Upper lobe of right lung (tissue), 1 donor: ENCODE measurements around the gene RPS27. TPM values are rescaled to one million over a fixed set of nuclear protein-coding genes. Genes with fewer than 3 reads are reported as not detected.

Experiments
- ATAC-seq: fragments of 200-7000 bp; cut with Tn5 transposase; one replicate; pipeline ENCODE4 v1.9.1; 2020; ENCODE audit warnings: mild to moderate bottlenecking, moderate library complexity
- DNase-seq: peaks from one replicate; pipeline ENCODE4 v3.0.0-alpha.2; 2020
- H3K27ac ChIP-seq: fragments of 200-600 bp; one replicate; pipeline ENCODE4 v1.8.0; 2022
- H3K27me3 ChIP-seq: fragments of 200-600 bp; one replicate; pipeline ENCODE4 v1.8.0; 2022; ENCODE audit warnings: mild to moderate bottlenecking
- H3K36me3 ChIP-seq: fragments of 200-600 bp; one replicate; pipeline ENCODE4 v1.8.0; 2022
- H3K4me1 ChIP-seq: fragments of 200-600 bp; one replicate; pipeline ENCODE4 v1.8.0; 2022
- H3K4me3 ChIP-seq: fragments of 200-600 bp; one replicate; pipeline ENCODE4 v1.8.0; 2022; ENCODE audit warnings: mild to moderate bottlenecking
- H3K9me3 ChIP-seq: fragments of 200-600 bp; one replicate; pipeline ENCODE4 v1.8.0; 2022
- CTCF ChIP-seq: fragments of 200-600 bp; IDR thresholded peaks from one replicate; pipeline ENCODE4 v1.8.0; 2022; ENCODE audit warnings: antibody characterized with exemption
- intact Hi-C: fragments of 100-400 bp; cut with DNase I; formaldehyde crosslinking; loops from one replicate; pipeline ENCODE4 v1.11.0; 2022
- total RNA-seq: library from RNA; stranded (reverse); fragmentation: NEBNext Ultra II Directional; extraction: Animal tissue kit (Norgen Biotek cat#: 25700); gene quantifications from one replicate; pipeline ENCODE4 v1.2.1, GENCODE V29; 2021
- donor health status: DM: no; HTN: yes; CAD: no; lungs with severe emphysema.

RPS27 gene
- total RNA-seq, 1 donor from 2014 or later: 1,693 TPM

DNA sequence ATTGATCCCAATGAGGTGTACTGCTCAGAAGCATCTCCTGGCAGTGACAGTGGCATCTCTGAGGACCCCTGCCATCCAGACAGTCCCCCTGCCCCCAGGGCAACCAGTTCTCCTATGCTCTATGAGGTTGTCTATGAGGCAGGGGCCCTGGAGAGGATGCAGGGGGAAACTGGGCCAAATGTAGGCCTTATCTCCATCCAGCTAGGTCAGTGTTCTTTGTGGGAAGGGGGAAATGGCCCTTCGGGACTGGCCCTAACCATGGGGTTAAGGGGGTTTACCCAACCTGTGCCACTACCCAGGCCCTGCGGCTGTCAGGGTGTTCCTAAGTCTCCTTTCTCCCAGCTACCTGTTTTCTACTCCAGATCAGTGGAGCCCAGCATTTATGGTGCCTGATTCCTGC lies 21.6 kb upstream of the RPS27 start:
- Histone ChIP-seq H3K4me3 (no peak overlapping the region), H3K4me1 (peaks cover 24% of the 10 kb centered on the region), H3K27ac (no peak overlapping the region), H3K36me3 (peaks cover 9% of the 10 kb centered on the region), H3K27me3 (no peaks in the 10 kb centered on the region), H3K9me3 (no peaks in the 10 kb centered on the region)
- TF ChIP-seq CTCF: no peak
- ATAC-seq: no peak
- intact Hi-C loops: no loop called here
- no peak for DNase-seq

DNA sequence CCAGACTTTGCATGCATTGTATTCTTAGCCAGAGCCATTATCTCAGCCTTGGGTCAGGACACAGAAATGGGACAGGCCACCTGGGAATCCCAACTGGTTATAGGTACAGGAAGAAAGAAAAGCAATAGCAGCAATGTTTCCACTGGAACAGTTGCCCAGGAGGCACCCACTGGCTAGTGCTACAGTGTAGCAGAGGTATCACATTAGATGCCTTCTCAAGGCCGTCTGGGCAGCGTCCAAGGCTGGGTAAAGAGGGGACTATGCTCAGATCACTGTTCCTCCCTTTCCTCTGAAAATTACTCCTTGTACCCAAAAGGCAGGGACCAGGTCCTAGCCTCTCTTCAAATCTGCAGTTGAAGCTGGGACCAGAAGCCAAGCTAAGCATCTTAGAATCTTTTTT lies 20.2 kb upstream of the RPS27 start:
- no peaks in the 10 kb centered on the region for H3K27me3 ChIP-seq
- H3K4me3 ChIP-seq: no peak overlapping the region
- intact Hi-C loops: no loop called here
- DNase-seq: no peak
- peaks cover 22% of the 10 kb centered on the region for H3K36me3 ChIP-seq
- no peak for TF ChIP-seq CTCF
- peaks cover 24% of the 10 kb centered on the region for H3K4me1 ChIP-seq
- no peak for ATAC-seq
- no peak overlapping the region for H3K27ac ChIP-seq
- H3K9me3 ChIP-seq: no peaks in the 10 kb centered on the region

GRCh38 chr1:153973071-153973470 lies 17.5 kb upstream of the RPS27 start:
- peaks cover 34% of the 10 kb centered on the region for H3K36me3 ChIP-seq
- H3K27me3 ChIP-seq: no peaks in the 10 kb centered on the region
- ATAC-seq (no peak), DNase-seq (no peak)
- intact Hi-C loops: no loop called here
- H3K27ac ChIP-seq: no peak overlapping the region
- TF ChIP-seq CTCF: no peak
- no peak overlapping the region for H3K4me3 ChIP-seq
- peaks cover 20% of the 10 kb centered on the region for H3K4me1 ChIP-seq
- H3K9me3 ChIP-seq: no peaks in the 10 kb centered on the region

GRCh38 chr1:153973525-153973924 lies 17.0 kb upstream of the RPS27 start:
- Histone ChIP-seq H3K27ac (no peak overlapping the region), H3K9me3 (no peaks in the 10 kb centered on the region), H3K36me3 (peaks cover 34% of the 10 kb centered on the region), H3K27me3 (no peaks in the 10 kb centered on the region), H3K4me1 (peaks cover 22% of the 10 kb centered on the region), H3K4me3 (no peak overlapping the region)
- DNase-seq (no peak), ATAC-seq (no peak)
- TF ChIP-seq CTCF: no peak
- intact Hi-C loops: no loop called here

- ATAC-seq: no peak
Observed at GRCh38 chr1:153976819-153977249, 13.7 kb upstream of the RPS27 start.

More at GRCh38 chr1:153976819-153977249, 13.7 kb upstream of the RPS27 start:
- no peak for TF ChIP-seq CTCF
- no peak for DNase-seq
- H3K4me1 ChIP-seq: peaks cover 17% of the 10 kb centered on the region
- peaks cover 45% of the 10 kb centered on the region for H3K36me3 ChIP-seq
- H3K4me3 ChIP-seq: peak overlapping the region; percentile 100
- intact Hi-C loops: no loop called here
- H3K27ac ChIP-seq: peak overlapping the region; percentile 95
- no peaks in the 10 kb centered on the region for H3K9me3 ChIP-seq
- no peaks in the 10 kb centered on the region for H3K27me3 ChIP-seq
